HFF-Myc (cell line): ENCODE results near the gene TRIM65.

Experiments used
- DNase-seq: peaks from one replicate; pipeline ENCODE4 v3.0.0-alpha.2; 2011; ENCODE audit warnings: low read depth; ENCODE audit errors: extremely low read depth
- H3K4me3 ChIP-seq: replicated peaks from 2 replicates; pipeline ENCODE4 v1.5.1; 2011; ENCODE audit warnings: low read depth, mild to moderate bottlenecking, control low read depth, low read length
- CTCF ChIP-seq: IDR thresholded peaks from 2 replicates; pipeline ENCODE4 v1.5.1; 2012; ENCODE audit warnings: mild to moderate bottlenecking, low read depth, low read length, control low read depth; ENCODE audit errors: missing control alignments

The TRIM65 gene

GRCh38 chr17:75937652-75938051, 40.9 kb upstream of the TRIM65 start:
- DNase-seq, result no peak
- H3K4me3 ChIP-seq, result no peak overlapping the region
- no peak for TF ChIP-seq CTCF

GRCh38 chr17:75933808-75934207, 37.1 kb upstream of the TRIM65 start:
- no peak for DNase-seq
- TF ChIP-seq CTCF, result no peak

GRCh38 chr17:75932852-75933251, 36.1 kb upstream of the TRIM65 start:
- H3K4me3 ChIP-seq, result no peak overlapping the region
- no peak for DNase-seq
- TF ChIP-seq CTCF, result no peak

More at GRCh38 chr17:75933808-75934207, 37.1 kb upstream of the TRIM65 start:
- H3K4me3 ChIP-seq, result no peak overlapping the region

GRCh38 chr17:75931062-75931461, 34.3 kb upstream of the TRIM65 start:
- DNase-seq, result no peak
- no peak for TF ChIP-seq CTCF
- no peak overlapping the region for H3K4me3 ChIP-seq

GRCh38 chr17:75927286-75927922, 30.7 kb upstream of the TRIM65 start:
- DNase-seq, result no peak
- peak; percentile 22 for TF ChIP-seq CTCF
- no peak overlapping the region for H3K4me3 ChIP-seq

GRCh38 chr17:75926456-75926855, 29.7 kb upstream of the TRIM65 start:
- DNase-seq, result no peak
- no peak for TF ChIP-seq CTCF
- H3K4me3 ChIP-seq, result no peak overlapping the region

- no peak for TF ChIP-seq CTCF
- H3K4me3 ChIP-seq, result no peak overlapping the region
Measured at GRCh38 chr17:75925912-75926311, 29.2 kb upstream of the TRIM65 start.

More at GRCh38 chr17:75925912-75926311, 29.2 kb upstream of the TRIM65 start:
- DNase-seq, result no peak
